NCI-H2081 (cell line): ENCODE results near the gene ADAMTS2.

Experiments
- DNase-seq, 2 experiments: peaks; one replicate each; lab custom pipeline; 2025; lab: John Stamatoyannopoulos, UW

The ADAMTS2 gene

DNA sequence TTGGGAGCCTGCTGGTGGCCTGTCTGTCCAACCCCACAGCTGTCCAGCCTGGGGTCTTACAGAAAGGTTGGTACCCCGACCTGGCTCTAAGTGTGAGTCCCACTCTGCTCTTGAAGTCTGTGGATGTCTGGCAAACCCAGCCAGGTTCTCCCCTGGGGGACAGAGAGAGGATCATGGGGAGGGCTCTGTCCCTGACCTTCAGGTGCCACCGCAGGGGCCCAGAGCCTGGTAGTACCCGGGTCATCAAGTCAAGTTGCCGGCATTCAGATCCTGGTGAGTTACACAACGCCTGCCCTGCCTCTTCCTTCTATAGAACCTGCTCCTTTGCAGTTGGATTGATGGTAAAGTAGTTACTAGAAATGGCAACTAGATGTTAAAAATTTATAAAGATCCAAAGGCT, 66.7 kb downstream of the ADAMTS2 start:
- DNase-seq: no peak

DNA sequence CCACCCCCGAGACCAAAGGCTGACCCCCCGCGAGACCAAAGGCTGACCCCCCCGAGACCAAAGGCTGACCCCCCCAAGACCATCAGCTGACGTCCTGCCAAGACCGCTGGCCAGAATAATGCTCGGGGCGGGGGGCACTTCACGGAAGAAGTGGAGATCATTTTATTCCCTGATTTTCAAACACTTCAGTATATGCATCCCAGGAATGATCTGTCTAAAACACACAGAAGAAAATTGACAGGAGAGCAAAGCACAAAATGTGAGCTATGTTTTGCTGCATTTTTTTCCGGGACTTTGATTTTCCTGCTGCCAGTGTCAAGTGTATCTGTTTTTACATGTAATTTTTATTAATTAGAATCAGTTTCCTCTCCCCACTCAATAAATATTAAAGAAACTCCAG, 67.1 kb downstream of the ADAMTS2 start:
- no peak for DNase-seq

DNA sequence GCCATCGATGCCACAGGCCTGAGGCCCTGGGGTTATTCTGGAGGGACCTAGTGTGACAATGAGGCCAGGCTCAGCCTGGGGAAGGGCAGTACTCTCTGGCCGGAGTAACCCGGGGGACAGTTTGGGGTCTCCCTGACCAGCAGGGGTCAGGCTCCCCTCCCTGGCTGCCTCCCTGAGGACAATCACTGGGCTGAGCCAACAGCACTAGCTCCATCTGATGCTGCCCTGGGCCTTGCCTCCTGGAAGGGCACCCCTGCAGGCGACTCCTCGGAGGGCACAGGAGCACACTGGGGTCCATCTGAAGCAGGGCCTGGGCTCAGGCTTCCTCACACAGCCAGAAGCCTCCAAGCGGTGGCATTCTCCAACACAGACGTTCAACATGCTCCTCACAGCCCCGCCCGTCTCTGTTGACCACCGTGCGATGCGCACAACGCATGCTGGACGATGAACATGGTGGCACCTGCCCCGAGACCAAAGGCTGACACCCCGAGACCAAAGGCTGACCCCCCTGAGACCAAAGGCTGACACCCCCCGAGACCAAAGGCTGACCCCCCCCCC, 68.3 kb downstream of the ADAMTS2 start:
- DNase-seq: no peak

DNA sequence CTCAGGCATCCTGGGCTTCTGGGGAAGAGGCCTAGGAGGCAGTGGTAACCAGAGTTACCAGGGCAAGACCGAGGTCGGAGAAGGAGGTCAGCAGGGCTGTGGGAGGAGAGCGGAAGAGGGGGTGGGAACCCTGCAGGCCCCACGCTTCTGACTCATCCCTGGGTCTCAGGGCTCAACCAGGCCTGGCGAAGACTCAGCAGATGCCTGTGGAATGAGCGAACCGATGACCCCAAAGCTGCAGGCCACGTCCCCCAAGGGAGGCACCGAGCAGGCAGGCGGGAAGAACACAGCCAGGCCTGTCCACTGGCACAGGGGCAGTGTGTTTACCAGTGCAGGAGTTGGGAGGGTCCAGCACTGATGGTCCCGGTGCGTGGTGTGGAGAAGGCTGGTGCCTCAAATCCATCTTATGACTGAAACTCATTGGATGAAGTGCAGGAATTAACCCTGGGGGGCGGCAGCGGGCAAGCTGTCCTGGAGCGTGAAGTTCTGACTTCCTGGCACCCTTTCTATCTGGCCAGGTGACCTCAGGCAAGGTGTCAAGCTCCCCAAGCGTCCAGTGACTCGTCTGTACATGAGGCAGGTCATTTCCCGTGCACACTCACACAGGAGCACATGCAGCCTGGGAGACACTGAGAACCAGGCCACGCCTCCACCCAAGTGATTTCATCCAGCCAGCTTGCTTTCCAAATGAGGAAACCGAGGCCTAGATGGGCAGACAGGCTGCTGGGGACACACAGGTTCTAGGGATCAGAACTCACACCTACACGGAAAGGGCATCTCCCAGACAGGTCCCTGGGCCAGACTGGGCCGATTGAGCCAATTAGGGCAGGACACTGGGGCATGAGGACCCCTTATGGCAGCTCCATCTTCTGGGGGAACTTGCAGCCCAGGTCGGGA, 69.1 kb downstream of the ADAMTS2 start:
- DNase-seq: no peak

DNA sequence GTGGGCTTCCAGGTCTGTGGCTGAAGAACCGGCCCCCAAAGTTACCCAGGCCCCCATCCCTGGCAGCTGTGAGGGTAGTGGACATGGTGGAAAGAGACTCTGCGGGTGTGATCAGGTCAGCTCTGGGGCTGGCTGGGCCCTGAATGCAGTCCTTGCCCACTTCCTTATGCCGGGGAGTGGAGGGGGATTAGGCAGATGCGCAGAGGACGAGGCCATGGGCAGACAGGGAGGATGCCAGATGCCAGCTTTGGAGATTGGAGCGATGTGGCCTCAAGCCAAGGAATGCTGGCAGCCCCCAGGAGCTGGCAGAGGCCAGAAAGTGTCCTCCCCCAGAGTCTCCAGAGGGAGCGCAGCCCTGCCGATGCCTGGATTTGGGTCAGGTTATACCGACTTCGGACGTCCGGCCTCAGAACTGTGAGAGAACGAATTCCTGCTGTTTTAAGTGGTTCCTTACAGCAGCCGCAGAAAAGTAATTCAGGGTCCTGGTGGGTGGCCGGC, 69.8 kb downstream of the ADAMTS2 start:
- DNase-seq: no peak

DNA sequence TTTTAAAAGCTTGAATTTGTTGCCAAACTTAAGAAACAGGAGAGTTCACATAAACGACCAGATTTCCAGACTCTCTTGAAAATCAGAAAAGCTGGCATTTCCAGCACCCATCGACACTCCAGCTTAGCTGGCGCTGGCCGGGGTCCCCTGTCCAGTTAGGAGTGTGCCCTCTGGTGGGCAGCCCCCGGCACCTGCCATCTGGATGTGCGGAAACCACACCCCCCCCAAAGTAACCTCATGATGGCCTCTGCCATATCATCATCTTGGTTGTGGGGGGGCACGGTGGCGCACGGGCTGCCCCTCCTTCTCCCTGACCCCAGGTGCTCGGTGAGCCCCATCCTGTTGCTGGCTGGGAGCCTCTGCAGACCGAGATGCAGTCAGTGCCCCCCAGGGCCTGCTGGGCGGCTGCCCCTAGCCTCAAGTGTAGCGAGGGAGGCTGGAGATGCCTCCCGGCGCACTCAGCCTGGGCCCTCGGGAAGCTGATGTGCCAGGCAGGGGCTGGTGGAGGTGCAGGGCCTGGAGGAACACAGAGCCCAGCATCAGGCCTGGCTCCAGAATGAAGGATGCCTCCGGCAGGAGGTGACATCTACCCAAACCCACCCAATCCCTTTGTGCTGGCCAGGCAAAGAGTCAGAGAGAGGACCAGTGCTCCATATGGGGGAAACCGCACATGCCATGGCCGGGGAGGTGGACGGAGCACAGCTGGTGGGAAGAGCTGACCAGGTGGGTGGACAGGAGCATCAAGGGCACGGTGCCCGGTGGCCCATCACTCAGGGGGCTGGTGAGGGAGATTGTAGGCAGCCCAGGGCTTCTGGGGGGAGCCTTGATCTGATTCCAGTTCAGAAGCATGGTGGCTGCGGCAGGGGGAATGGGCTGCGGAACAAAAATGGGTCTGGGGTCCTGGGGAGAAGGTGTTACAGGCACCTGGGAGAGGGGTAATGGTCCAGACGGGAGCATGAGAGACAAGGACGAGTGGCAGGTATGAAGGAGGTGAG, 70.6 kb downstream of the ADAMTS2 start:
- DNase-seq: no peak

DNA sequence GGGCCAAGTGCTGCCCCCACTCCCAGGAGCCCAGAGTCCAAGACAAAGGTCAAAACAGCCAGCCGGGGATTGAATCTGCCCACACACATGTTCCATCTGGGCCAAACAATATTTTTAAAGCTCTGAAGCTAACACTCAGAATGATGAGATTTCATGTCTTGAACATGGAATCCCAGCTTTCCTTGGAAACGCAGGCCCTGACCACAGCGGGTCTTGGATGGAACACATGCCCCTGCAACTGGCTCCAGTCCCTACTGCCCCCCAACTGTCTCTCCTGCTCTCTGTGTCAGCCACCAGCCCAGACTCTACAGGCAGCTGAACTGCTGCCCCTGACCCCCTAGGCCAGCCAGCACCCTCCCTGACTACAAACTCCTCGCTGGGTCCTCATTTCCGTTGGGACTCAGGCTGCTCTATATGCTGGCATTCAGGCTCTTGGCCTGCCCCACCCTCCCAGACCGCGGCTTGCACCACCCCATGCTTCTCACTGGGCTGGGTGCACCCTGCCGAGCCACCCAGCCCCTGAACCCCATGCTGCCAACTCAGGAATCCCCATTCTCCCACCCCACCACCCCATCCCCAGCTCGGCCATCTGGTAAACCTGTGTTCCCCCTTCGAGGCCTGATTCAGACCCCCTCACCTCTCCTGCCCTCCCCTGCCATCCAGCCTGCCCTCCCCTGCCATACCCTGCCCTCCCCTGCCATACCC, 71.7 kb downstream of the ADAMTS2 start:
- DNase-seq: no peak

DNA sequence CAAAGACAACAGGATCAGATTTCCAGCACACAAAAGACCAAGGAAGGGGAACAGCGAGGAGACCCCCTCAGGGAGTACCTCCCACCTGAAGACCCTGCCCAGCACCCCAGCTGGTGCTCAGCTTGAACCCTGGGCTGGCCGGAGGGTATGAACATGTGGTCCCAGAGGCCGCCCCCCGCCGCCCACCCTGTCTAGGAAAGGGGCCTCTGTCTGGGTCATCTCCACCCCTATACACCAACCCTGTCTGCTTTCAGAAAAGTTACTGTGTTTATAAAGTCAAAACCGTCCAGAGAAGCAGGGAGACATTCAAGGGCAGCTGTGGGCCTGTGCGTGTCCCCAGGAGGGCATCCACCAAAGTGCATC, 72.2 kb downstream of the ADAMTS2 start:
- no peak for DNase-seq

DNA sequence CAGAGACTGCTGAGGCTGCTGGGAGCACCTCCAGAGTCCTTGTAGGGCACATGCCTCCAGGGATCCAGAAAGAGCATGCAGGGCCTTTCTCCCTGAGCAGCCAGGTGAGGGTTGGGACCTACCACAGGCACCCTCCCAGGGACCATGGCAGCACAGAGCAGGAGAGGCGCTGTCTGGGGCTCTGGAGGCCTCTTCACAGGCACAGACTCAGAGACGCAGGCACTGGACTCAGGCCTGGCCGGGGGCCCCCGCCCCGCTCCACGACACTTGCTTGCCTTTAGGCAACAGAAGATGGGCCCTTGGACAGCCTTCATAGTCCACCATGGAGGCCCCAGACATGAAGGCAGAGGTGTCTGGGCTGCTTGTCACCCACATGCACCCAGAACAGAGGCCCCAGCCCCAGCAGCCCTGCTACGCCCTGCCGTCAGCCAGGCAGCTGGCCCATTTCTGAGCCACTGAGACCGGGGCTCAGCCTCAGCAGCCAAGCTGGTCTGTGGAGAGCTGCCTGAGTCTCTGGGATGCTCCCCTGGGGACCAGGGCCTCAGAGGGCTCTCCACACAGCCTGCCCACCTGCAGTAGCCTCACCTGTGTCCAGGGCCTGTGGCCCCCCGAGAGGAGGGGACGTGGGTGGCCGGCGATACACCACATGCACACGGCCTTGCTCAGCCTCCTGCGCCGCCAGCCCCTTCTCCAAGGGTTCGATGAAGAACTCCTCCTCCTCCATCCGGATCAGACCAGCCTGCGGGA, 72.8 kb downstream of the ADAMTS2 start:
- no peak for DNase-seq

DNA sequence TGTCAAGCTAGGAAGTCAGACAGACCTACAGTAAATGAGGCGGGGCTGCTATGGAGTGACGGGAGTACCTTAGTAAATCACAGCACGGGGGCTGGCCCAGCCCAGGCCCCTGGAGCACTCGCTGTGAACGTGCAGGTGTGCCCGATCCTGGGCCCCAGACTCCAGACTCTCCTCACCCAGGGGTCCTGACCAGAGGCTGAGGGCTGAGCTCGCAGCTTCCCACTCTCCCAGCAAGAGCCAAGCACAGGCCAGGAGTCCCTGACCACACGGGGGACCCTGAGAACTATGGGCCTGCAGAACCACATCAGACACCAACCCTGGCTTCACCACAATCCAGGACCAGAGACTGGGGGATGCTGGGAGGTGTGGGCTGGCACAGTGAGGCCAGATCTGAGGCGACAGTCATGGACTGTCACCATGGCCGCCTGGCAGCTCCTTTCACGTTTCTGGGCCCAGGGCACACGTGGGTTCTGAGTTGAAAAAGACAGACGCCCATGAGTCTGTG, 73.4 kb downstream of the ADAMTS2 start:
- DNase-seq: no peak

DNA sequence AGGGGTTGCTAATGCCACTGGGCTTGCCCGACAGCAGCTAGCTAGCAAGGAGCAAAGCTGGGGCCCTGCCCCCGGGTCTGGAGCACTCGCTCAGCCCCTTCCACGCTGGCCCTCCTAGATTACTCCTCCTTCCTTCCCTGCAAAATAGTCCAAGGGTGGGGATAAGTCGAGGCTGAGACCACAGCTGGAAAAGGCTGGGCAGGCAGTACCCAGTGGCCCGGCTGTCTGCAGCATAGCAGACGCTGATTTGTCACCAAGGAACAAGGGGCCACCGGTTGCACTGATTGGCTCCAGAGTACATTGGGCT, 73.9 kb downstream of the ADAMTS2 start:
- DNase-seq: no peak

DNA sequence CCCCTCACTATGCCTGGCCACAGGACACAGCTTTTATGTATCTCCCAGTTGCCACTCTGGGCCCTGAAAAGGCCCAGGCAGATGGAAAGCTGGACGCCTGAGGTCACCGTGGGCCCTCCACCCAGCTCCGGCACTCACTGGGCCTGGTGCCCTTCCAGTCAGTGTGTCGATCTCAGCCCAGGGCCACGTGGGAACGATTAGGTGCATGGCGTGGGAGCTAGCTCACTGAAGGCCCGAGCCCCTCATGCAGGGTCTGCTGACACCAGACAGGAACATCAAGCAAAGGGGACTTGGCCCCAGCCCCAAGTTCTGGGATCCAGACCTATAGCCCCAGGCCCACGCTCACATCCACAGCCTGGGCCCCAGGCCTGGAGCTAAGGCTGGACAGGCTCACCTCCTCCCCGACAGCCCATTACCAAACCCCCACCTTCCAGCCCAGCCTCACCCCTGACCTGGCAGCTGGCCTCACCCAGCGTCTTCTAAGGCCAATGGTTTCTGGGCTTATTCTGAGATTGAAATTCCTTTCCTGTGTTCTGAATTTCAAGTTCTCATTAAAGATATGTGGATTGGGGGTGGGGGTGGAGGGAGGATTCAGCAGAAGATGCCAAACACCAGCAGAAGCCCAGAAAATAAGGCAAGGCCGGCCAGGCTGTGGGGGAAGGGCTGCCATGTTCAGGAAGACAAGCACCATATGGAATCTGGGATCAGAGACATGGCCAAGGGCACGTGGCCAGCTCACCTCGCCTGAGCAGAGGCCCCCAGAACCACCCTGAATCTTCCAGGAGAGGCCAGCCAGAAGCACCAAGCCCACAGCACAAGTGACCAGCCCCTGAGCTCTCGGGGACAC, 74.5 kb downstream of the ADAMTS2 start:
- no peak for DNase-seq

DNA sequence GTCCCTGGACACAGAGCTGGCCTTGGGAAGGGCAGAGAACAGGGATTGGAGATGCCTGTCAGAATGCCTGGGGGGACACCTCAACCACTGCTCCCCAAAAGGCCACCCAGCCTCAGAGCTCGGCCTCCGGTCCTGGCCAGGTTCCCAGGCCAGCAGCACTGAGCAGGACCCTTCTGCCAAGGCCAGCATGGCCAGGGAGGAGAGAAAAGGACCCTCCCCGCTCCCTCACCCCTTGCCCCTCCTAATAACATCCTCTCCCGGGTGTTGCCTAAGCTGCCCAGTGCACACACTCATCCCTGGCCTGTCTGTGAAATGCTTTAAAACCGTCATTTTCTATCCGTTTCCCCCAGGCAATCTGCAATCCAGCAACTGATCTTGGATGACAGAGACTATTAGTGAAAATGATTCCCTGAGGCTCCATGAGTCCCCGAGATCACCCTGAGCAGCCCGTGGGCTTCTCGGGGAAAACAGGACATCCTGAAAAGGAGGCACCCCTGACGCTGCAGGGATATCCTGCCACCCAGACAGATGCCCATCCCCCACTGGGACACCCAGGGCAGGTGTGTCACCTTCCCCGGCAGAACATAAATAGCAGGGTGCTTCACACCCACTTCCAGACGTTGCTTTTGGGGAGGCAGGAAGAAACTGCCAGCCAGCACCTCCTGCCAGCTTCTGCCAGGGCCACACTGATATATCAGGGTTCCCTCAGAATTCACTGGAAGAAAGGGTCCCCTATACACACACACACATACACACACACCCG, 75.3 kb downstream of the ADAMTS2 start:
- DNase-seq: no peak

DNA sequence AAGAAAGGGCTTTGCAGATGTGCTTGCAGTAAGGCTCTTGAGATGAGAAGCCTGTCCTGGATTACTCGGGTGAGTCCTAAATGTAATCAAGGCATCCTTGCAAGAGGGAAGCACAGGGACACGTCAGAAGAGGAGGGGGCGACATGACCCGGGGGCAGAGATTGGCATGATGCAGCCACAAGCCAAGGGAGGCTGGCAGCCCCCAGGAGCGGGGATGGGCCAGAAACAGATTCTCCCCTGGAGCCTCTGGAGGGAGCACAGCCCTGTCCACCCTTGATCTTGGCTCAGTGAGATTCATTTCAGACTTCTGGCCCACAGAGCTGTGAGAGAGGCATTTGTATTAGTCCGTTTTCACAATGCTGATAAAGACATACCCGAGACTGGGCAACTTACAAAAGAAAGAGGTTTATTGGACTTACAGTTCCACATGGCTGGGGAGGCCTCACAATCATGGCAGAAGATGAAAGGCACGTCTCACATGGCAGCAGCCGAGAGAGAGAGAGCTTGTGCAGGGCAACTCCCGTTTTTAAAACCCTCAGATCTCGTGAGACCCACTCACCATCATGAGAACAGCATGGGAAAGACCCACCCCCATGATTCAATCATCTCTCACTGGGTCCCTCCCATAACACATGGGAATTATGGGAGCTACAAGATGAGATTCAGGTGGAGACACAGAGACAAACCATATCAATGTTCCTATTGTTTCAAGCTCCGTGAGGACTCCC, 76.1 kb downstream of the ADAMTS2 start:
- no peak for DNase-seq

DNA sequence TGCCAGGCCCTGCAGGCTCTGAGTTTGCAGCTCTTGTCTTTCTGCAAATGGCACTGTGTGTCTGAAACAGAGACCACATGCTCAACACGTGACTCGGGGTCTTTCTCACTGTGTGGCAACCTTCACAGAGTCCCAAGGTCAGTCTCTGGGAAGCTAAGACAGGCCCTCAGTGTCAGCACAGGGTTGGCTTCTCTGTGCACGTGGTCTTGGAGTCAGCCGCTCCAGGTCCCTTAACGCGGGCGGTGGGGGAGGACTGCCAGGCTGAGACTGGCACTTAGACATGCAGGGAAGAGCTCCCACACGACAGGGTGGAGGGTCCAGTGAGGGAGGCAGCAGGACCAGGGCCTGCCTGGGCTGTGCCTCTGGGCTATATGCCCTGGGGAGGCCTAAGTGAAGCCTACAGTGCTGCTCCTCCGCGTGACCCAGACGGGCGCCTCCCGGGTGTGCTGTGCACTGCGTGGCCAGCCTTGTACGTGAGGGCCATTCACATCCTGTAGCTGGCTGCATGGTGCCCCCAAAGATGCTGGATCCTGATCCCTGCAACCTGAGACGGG, 76.8 kb downstream of the ADAMTS2 start:
- no peak for DNase-seq

DNA sequence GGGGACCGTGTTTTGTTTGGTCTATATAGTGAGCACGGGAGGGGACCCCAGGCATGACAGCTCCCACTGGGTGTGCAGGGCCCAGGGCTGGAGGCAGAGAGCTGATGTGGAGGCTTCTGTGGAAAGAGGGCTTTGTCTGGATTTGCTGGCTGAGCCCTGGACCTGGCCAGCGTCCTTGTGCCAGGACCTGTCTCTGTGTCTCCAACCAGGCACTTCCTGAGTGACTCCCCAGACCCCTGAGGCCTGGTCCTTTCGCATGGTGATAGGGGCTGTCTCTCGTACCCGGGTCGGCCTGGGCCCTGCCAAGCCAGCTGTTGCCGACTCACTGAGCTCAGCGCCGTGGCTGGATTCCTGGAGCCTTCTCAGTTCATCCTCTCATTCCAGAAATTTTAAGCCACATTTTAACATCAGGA, 77.6 kb downstream of the ADAMTS2 start:
- DNase-seq: no peak

DNA sequence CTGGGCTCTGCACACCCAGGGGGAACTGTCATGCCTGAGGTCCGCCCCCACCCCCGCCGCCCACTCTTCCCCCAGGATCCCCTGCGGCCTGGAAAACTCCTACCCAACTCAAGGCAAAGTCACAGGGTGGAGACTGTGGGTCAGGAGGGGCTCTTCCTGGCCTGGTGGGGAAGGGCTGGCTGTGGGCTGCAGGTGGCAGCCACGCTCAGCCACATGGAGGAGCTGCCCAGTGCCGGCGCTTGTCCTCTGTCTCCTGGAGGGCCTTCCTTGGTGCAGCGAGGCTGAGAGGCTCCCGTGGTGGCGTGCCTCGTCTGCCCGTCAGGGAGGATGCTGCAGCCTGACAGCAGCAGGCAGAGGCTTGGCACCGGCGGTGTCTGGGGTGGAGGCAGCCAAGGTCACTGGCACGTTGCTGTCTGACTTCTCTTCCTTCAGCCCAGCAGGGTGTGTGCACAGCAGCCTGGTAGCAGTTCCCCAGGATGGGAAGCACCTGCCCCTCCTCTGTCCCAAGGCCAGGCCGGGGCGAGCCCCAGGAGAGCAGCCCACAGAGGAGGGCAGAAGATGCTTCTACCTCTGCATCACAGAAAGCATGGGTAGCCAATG, 78.1 kb downstream of the ADAMTS2 start:
- no peak for DNase-seq
